HepG2 (cell line): ENCODE measurements around the gene LLGL2. TPM values are rescaled to one million over a fixed set of nuclear protein-coding genes. Genes with fewer than 3 reads are reported as not detected.

Experiments
- E2F2 ChIP-seq: sonication (generic); formaldehyde crosslinking; IDR thresholded peaks from 2 replicates; pipeline ENCODE4 v1.4.0; 2020; ENCODE audit warnings: missing genetic modification reagents, borderline replicate concordance
- HHEX ChIP-seq: IDR thresholded peaks from 2 replicates; pipeline ENCODE4 v1.6.1; 2016; ENCODE audit warnings: control low read depth
- HMG20B ChIP-seq: conservative IDR thresholded peaks from 2 replicates; pipeline ENCODE4 v1.6.1; 2016; ENCODE audit warnings: missing genetic modification reagents, missing compliant biosample characterization
- HNRNPL ChIP-seq: fragments of 200-400 bp; formaldehyde crosslinking; IDR thresholded peaks from 2 replicates; pipeline ENCODE4 v1.6.1; 2017; ENCODE audit warnings: mild to moderate bottlenecking, low read depth, low read length
- MED1 ChIP-seq: sonication (generic); formaldehyde crosslinking; IDR thresholded peaks from 2 replicates; pipeline ENCODE4 v1.4.0; 2020; ENCODE audit warnings: missing genetic modification reagents
- NAIF1 ChIP-seq: sonication (generic); formaldehyde crosslinking; IDR thresholded peaks from 2 replicates; pipeline ENCODE4 v1.5.0; 2020; ENCODE audit warnings: mild to moderate bottlenecking, missing genetic modification reagents, borderline replicate concordance
- SALL1 ChIP-seq: sonication (generic); formaldehyde crosslinking; IDR thresholded peaks from 2 replicates; pipeline ENCODE4 v1.8.0; 2022; ENCODE audit warnings: mild to moderate bottlenecking, missing genetic modification reagents
- SMARCC2 ChIP-seq: fragments of 450-650 bp; IDR thresholded peaks from 2 replicates; pipeline ENCODE4 v1.6.1; 2017; ENCODE audit warnings: antibody characterized with exemption, mild to moderate bottlenecking
- TEAD3 ChIP-seq: optimal IDR thresholded peaks from 2 replicates; pipeline ENCODE3; 2016; ENCODE audit warnings: borderline replicate concordance
- ZBTB8A ChIP-seq: sonication (generic); formaldehyde crosslinking; IDR thresholded peaks from 2 replicates; pipeline ENCODE4 v1.4.0; 2020; ENCODE audit warnings: mild to moderate bottlenecking, low read depth, missing genetic modification reagents, borderline replicate concordance
- ZNF138 ChIP-seq: sonication (generic); formaldehyde crosslinking; IDR thresholded peaks from 2 replicates; pipeline ENCODE4 v1.5.0; 2020; ENCODE audit warnings: mild to moderate bottlenecking, low read depth, missing genetic modification reagents
- ZNF18 ChIP-seq: sonication (generic); formaldehyde crosslinking; IDR thresholded peaks from 2 replicates; pipeline ENCODE4 v1.8.0; 2022; ENCODE audit warnings: mild to moderate bottlenecking, missing genetic modification reagents; ENCODE audit not compliant: insufficient replicate concordance
- ZNF224 ChIP-seq: sonication (generic); formaldehyde crosslinking; IDR thresholded peaks from 2 replicates; pipeline ENCODE4 v1.5.0; 2020; ENCODE audit warnings: mild to moderate bottlenecking, missing genetic modification reagents
- ZNF333 ChIP-seq: sonication (generic); formaldehyde crosslinking; IDR thresholded peaks from 2 replicates; pipeline ENCODE4 v1.4.0; 2020; ENCODE audit warnings: mild to moderate bottlenecking, missing genetic modification reagents, borderline replicate concordance
- ZNF441 ChIP-seq: sonication (generic); formaldehyde crosslinking; IDR thresholded peaks from 2 replicates; pipeline ENCODE4 v1.7.0; 2021; ENCODE audit warnings: missing genetic modification reagents, borderline replicate concordance
- ZNF788 ChIP-seq: sonication (generic); formaldehyde crosslinking; IDR thresholded peaks from 2 replicates; pipeline ENCODE4 v1.5.0; 2020; ENCODE audit warnings: mild to moderate bottlenecking, missing genetic modification reagents, borderline replicate concordance
- ZNF792 ChIP-seq: IDR thresholded peaks from 2 replicates; pipeline ENCODE4 v1.6.1; 2016
- polyA plus RNA-seq, 8 experiments: library from polyadenylated mRNA; depleted of rRNA in 3 of 8; stranded (reverse) in 7 of 8; unstranded in 1 of 8; fragments of >200 nt; fragmentation: Illumina TruSeq in 4 of 8; extraction: Trizol in 4 of 8; gene quantifications; 2 replicates each; pipeline versions ENCODE4 v1.2.1 to v1.2.3, GENCODE V29; 2011 to 2016; ENCODE audit warnings: low read depth in 4 of 8, missing spikeins in 1 of 8, mixed read lengths in 1 of 8; ENCODE audit not compliant: insufficient read depth in 1 of 8
- total RNA-seq, 5 experiments: library from RNA; depleted of rRNA; stranded (reverse); fragments of >200 nt; fragmentation: Illumina TruSeq; extraction: Trizol; gene quantifications; 2 replicates each; pipeline ENCODE4 v1.2.3, GENCODE V29; 2016; ENCODE audit warnings: low read depth in 1 of 5
- TF ChIP-seq, protein P1 (sequence below), 2 experiments: sonication (generic) in 1 of 2; formaldehyde crosslinking in 1 of 2; IDR thresholded peaks; 2 replicates each; pipeline versions ENCODE4 v1.4.0 to v1.6.1; 2018 to 2020; ENCODE audit warnings: missing genetic modification reagents in 2 of 2, borderline replicate concordance in 1 of 2, low read depth in 1 of 2, mild to moderate bottlenecking in 1 of 2, missing biosample characterization in 1 of 2
- TF ChIP-seq, protein P2 (sequence below): sonication (generic); formaldehyde crosslinking; IDR thresholded peaks from 2 replicates; pipeline ENCODE4 v1.5.0; 2020; ENCODE audit warnings: missing genetic modification reagents, mild to moderate bottlenecking, borderline replicate concordance
- TF ChIP-seq, protein P3 (sequence below): sonication (generic); formaldehyde crosslinking; IDR thresholded peaks from 2 replicates; pipeline ENCODE4 v1.9.0; 2022; ENCODE audit warnings: low read depth, missing genetic modification reagents

Gene LLGL2
- total and polyA plus RNA-seq, 2 of the 13 experiments (the other 11 are each of a cell fraction or from before 2014, with no cell fraction given) = 83.0 to 86.7 TPM

GRCh38 chr17:75594499-75595283 lies 69.2 kb downstream of the LLGL2 start (continued):
- TF ChIP-seq, protein P1, sequence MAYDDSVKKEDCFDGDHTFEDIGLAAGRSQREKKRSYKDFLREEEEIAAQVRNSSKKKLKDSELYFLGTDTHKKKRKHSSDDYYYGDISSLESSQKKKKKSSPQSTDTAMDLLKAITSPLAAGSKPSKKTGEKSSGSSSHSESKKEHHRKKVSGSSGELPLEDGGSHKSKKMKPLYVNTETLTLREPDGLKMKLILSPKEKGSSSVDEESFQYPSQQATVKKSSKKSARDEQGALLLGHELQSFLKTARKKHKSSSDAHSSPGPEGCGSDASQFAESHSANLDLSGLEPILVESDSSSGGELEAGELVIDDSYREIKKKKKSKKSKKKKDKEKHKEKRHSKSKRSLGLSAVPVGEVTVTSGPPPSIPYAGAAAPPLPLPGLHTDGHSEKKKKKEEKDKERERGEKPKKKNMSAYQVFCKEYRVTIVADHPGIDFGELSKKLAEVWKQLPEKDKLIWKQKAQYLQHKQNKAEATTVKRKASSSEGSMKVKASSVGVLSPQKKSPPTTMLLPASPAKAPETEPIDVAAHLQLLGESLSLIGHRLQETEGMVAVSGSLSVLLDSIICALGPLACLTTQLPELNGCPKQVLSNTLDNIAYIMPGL (CRISPR knock-in tag; IDR thresholded peaks at IDR 0.05; ENCODE audit: borderline replicate concordance in 1 of 2, low read depth in 1 of 2) = no peak
- peak; percentile 91 for TF ChIP-seq HNRNPL
- no peak for TF ChIP-seq HHEX (CRISPR knock-in tag)
- TF ChIP-seq E2F2 = no peak
- TF ChIP-seq MED1 (CRISPR knock-in tag) = no peak
- TF ChIP-seq ZNF441 = no peak
- TF ChIP-seq ZNF333 = no peak
- TF ChIP-seq ZNF788 (CRISPR knock-in tag) = no peak
- TF ChIP-seq ZNF792 (CRISPR knock-in tag) = no peak
- TF ChIP-seq ZNF224 (CRISPR knock-in tag) = no peak
- TF ChIP-seq HMG20B (CRISPR knock-in tag) = no peak
- TF ChIP-seq TEAD3 (CRISPR knock-in tag) = no peak
- TF ChIP-seq, protein P2, sequence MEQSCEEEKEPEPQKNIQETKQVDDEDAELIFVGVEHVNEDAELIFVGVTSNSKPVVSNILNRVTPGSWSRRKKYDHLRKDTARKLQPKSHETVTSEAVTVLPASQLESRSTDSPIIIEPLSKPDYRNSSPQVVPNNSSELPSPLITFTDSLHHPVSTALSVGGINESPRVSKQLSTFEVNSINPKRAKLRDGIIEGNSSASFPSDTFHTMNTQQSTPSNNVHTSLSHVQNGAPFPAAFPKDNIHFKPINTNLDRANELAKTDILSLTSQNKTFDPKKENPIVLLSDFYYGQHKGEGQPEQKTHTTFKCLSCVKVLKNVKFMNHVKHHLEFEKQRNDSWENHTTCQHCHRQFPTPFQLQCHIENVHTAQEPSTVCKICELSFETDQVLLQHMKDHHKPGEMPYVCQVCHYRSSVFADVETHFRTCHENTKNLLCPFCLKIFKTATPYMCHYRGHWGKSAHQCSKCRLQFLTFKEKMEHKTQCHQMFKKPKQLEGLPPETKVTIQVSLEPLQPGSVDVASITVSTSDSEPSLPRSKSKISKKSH = peak; percentile 39; the same call in 1 of the 2 replicates
- TF ChIP-seq SALL1 (CRISPR knock-in tag) = no peak
- TF ChIP-seq SMARCC2 = no peak
- TF ChIP-seq ZBTB8A (CRISPR knock-in tag) = no peak
- TF ChIP-seq, protein P3, sequence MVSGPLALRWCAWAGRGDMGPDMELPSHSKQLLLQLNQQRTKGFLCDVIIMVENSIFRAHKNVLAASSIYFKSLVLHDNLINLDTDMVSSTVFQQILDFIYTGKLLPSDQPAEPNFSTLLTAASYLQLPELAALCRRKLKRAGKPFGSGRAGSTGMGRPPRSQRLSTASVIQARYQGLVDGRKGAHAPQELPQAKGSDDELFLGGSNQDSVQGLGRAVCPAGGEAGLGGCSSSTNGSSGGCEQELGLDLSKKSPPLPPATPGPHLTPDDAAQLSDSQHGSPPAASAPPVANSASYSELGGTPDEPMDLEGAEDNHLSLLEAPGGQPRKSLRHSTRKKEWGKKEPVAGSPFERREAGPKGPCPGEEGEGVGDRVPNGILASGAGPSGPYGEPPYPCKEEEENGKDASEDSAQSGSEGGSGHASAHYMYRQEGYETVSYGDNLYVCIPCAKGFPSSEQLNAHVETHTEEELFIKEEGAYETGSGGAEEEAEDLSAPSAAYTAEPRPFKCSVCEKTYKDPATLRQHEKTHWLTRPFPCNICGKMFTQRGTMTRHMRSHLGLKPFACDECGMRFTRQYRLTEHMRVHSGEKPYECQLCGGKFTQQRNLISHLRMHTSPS (CRISPR knock-in tag) = peak; percentile 61; the same call in 1 of the 2 replicates
- TF ChIP-seq NAIF1 (CRISPR knock-in tag) = no peak
- no peak for TF ChIP-seq ZNF18 (CRISPR knock-in tag)
- TF ChIP-seq ZNF138 (CRISPR knock-in tag) = no peak
